GM12878 (cell line): ENCODE results near the gene SMARCC2. TPM values are rescaled to one million over a fixed set of nuclear protein-coding genes. Genes with fewer than 3 reads are reported as not detected.

ENCODE experiments used
- CBFB ChIP-seq: IDR thresholded peaks from 2 replicates; pipeline ENCODE4 v1.6.1; 2016; ENCODE audit warnings: antibody characterized with exemption, low read depth
- IKZF1 ChIP-seq: fragments of 450-650 bp; conservative IDR thresholded peaks from 2 replicates; pipeline ENCODE4 v1.6.1; 2017; ENCODE audit warnings: antibody characterized with exemption, mild to moderate bottlenecking
- MXI1 ChIP-seq: fragments of 150-350 bp; IDR thresholded peaks from 2 replicates; pipeline ENCODE4 v1.6.1; 2011; ENCODE audit warnings: low read depth, mild to moderate bottlenecking, inconsistent platforms, low read length, improper control_type of control experiment
- NRF1 ChIP-seq: conservative IDR thresholded peaks from 2 replicates; pipeline ENCODE4 v1.6.1; 2011; ENCODE audit warnings: mild to moderate bottlenecking, low read depth, low read length, improper control_type of control experiment
- RBBP5 ChIP-seq: fragments of 200-600 bp; sonication (generic); conservative IDR thresholded peaks from 2 replicates; pipeline ENCODE4 v1.6.1; 2016
- STAT1 ChIP-seq: fragments of 450-650 bp; conservative IDR thresholded peaks from 2 replicates; pipeline ENCODE4 v1.6.1; 2014; ENCODE audit warnings: antibody characterized with exemption, mild to moderate bottlenecking
- STAT3 ChIP-seq: IDR thresholded peaks from 2 replicates; pipeline ENCODE4 v1.6.1; 2011; ENCODE audit warnings: low read depth, low read length, improper control_type of control experiment
- SUZ12 ChIP-seq: fragments of 200-600 bp; sonication (generic); IDR thresholded peaks from one replicate; pipeline ENCODE4 v1.6.1; 2018; ENCODE audit warnings: antibody characterized with exemption, mild to moderate bottlenecking; ENCODE audit not compliant: unreplicated experiment
- TCF7 ChIP-seq: IDR thresholded peaks from 2 replicates; pipeline ENCODE4 v1.6.1; 2014; ENCODE audit warnings: antibody characterized with exemption, borderline replicate concordance
- YBX1 ChIP-seq: fragments of 450-650 bp; IDR thresholded peaks from 2 replicates; pipeline ENCODE4 v1.6.1; 2016; ENCODE audit warnings: antibody characterized with exemption
- polyA plus RNA-seq, 11 experiments: library from polyadenylated mRNA; depleted of rRNA in 4 of 11; unstranded in 6 of 11; stranded (reverse) in 5 of 11; fragments of >200 nt; fragmentation: Nextera tagmentation in 4 of 11; fragmentation: Illumina TruSeq in 1 of 11; extraction: Ambion mirVana in 4 of 11; extraction: Trizol in 1 of 11; gene quantifications; 1 replicate in 1 of 11; 2 replicates in 10 of 11; pipeline versions ENCODE4 v1.2.1 to v1.2.3, GENCODE V29; 2011 to 2016; ENCODE audit warnings: inconsistent platforms in 2 of 11, missing spikeins in 2 of 11, low read depth in 1 of 11
- total RNA-seq, 4 experiments: library from RNA; depleted of rRNA in 3 of 4; stranded (reverse); fragments of >200 nt in 3 of 4; fragmentation: Illumina TruSeq in 1 of 4; extraction: Trizol in 1 of 4; gene quantifications; 2 replicates each; pipeline versions ENCODE4 v1.2.1 to v1.2.3, GENCODE V29; 2013 to 2021
- TF ChIP-seq, protein P1 (sequence below): IDR thresholded peaks from 2 replicates; pipeline ENCODE4 v1.6.1; 2012; ENCODE audit warnings: improper control_type of control experiment, low read depth, low read length; ENCODE audit not compliant: insufficient replicate concordance
- TF ChIP-seq, protein P2 (sequence below): fragments of 450-650 bp; formaldehyde crosslinking; IDR thresholded peaks from 2 replicates; pipeline ENCODE4 v1.4.0; 2020; ENCODE audit warnings: mild to moderate bottlenecking, moderate library complexity
- TF ChIP-seq, protein P3 (sequence below): fragments of 450-650 bp; formaldehyde crosslinking; IDR thresholded peaks from 2 replicates; pipeline ENCODE4 v1.4.0; 2022; ENCODE audit warnings: mild to moderate bottlenecking, moderate library complexity

Gene SMARCC2
- total and polyA plus RNA-seq, 10 of the 15 experiments (the other 5 are each of a cell fraction or from before 2014, with no cell fraction given), result 13.6 to 71.2 (median 42.3) TPM

DNA sequence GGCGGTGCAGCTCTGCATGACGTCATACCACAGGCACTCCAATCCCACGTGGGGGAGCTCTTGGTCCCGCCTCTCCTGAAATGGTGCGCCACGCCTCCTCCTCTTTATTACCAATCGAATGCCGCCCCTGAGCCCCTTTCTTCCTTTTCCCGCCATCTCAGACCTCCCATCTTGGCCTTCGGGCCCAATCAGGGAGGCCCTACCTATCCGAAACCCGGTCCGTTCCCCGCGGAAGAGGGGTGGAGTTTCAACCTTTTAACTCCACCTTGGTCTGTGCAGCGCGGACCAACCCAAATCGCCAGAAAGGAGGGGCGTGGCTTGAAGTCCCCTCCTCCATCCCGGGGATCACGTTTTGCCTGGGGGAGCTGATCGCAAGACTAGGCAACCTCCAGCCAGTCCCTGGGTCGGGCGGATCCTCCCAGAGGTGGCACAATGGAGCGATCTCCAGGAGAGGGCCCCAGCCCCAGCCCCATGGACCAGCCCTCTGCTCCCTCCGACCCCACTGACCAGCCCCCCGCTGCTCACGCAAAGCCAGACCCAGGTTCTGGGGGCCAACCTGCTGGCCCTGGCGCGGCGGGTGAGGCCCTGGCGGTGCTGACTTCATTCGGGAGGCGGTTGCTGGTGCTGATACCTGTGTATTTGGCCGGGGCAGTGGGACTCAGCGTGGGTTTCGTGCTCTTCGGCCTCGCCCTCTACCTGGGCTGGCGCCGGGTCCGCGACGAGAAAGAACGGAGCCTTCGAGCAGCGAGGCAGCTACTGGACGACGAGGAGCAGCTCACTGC lies 61.2 kb downstream of the SMARCC2 start, which contains the start of gene ESYT1 (continued):
- TF ChIP-seq, protein P1, sequence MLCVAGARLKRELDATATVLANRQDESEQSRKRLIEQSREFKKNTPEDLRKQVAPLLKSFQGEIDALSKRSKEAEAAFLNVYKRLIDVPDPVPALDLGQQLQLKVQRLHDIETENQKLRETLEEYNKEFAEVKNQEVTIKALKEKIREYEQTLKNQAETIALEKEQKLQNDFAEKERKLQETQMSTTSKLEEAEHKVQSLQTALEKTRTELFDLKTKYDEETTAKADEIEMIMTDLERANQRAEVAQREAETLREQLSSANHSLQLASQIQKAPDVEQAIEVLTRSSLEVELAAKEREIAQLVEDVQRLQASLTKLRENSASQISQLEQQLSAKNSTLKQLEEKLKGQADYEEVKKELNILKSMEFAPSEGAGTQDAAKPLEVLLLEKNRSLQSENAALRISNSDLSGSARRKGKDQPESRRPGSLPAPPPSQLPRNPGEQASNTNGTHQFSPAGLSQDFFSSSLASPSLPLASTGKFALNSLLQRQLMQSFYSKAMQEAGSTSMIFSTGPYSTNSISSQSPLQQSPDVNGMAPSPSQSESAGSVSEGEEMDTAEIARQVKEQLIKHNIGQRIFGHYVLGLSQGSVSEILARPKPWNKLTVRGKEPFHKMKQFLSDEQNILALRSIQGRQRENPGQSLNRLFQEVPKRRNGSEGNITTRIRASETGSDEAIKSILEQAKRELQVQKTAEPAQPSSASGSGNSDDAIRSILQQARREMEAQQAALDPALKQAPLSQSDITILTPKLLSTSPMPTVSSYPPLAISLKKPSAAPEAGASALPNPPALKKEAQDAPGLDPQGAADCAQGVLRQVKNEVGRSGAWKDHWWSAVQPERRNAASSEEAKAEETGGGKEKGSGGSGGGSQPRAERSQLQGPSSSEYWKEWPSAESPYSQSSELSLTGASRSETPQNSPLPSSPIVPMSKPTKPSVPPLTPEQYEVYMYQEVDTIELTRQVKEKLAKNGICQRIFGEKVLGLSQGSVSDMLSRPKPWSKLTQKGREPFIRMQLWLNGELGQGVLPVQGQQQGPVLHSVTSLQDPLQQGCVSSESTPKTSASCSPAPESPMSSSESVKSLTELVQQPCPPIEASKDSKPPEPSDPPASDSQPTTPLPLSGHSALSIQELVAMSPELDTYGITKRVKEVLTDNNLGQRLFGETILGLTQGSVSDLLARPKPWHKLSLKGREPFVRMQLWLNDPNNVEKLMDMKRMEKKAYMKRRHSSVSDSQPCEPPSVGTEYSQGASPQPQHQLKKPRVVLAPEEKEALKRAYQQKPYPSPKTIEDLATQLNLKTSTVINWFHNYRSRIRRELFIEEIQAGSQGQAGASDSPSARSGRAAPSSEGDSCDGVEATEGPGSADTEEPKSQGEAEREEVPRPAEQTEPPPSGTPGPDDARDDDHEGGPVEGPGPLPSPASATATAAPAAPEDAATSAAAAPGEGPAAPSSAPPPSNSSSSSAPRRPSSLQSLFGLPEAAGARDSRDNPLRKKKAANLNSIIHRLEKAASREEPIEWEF, result no peak
- no peak for TF ChIP-seq TCF7
- no peak for TF ChIP-seq YBX1
- TF ChIP-seq, protein P2, sequence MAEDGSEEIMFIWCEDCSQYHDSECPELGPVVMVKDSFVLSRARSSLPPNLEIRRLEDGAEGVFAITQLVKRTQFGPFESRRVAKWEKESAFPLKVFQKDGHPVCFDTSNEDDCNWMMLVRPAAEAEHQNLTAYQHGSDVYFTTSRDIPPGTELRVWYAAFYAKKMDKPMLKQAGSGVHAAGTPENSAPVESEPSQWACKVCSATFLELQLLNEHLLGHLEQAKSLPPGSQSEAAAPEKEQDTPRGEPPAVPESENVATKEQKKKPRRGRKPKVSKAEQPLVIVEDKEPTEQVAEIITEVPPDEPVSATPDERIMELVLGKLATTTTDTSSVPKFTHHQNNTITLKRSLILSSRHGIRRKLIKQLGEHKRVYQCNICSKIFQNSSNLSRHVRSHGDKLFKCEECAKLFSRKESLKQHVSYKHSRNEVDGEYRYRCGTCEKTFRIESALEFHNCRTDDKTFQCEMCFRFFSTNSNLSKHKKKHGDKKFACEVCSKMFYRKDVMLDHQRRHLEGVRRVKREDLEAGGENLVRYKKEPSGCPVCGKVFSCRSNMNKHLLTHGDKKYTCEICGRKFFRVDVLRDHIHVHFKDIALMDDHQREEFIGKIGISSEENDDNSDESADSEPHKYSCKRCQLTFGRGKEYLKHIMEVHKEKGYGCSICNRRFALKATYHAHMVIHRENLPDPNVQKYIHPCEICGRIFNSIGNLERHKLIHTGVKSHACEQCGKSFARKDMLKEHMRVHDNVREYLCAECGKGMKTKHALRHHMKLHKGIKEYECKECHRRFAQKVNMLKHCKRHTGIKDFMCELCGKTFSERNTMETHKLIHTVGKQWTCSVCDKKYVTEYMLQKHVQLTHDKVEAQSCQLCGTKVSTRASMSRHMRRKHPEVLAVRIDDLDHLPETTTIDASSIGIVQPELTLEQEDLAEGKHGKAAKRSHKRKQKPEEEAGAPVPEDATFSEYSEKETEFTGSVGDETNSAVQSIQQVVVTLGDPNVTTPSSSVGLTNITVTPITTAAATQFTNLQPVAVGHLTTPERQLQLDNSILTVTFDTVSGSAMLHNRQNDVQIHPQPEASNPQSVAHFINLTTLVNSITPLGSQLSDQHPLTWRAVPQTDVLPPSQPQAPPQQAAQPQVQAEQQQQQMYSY (CRISPR knock-in tag), result peak; percentile 65; the same call in 1 of the 2 replicates
- TF ChIP-seq RBBP5, result no peak
- TF ChIP-seq STAT1, result no peak
- TF ChIP-seq, protein P3, sequence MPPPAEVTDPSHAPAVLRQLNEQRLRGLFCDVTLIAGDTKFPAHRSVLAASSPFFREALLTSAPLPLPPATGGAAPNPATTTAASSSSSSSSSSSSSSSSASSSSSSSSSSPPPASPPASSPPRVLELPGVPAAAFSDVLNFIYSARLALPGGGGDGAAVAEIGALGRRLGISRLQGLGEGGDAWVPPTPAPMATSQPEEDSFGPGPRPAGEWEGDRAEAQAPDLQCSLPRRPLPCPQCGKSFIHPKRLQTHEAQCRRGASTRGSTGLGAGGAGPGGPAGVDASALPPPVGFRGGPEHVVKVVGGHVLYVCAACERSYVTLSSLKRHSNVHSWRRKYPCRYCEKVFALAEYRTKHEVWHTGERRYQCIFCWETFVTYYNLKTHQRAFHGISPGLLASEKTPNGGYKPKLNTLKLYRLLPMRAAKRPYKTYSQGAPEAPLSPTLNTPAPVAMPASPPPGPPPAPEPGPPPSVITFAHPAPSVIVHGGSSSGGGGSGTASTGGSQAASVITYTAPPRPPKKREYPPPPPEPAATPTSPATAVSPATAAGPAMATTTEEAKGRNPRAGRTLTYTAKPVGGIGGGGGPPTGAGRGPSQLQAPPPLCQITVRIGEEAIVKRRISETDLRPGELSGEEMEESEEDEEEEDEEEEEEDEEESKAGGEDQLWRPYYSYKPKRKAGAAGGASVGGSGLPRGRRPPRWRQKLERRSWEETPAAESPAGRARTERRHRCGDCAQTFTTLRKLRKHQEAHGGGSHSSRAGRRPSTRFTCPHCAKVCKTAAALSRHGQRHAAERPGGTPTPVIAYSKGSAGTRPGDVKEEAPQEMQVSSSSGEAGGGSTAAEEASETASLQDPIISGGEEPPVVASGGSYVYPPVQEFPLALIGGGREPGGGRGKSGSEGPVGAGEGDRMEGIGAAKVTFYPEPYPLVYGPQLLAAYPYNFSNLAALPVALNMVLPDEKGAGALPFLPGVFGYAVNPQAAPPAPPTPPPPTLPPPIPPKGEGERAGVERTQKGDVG, result 0 out of 2 replicates have a peak, but pooled peaks have one; percentile 79
- no peak for TF ChIP-seq CBFB
- TF ChIP-seq IKZF1, result peak; percentile 34
- TF ChIP-seq MXI1, result peak; percentile 73
- TF ChIP-seq SUZ12, result no peak
- no peak for TF ChIP-seq STAT3
- TF ChIP-seq NRF1, result no peak
